Activated CD8-positive, alpha-beta T cell treated with anti-CD3 and anti-CD28 coated beads for 36 hours (primary cell): ENCODE measurements around the gene ORC6. TPM values are rescaled to one million over a fixed set of nuclear protein-coding genes. Genes with fewer than 3 reads are reported as not detected.

Experiments used
- ATAC-seq: fragments of 200-7000 bp; cut with Tn5 transposase; one replicate; pipeline ENCODE4 v1.10.0; 2021; ENCODE audit warnings: mild to moderate bottlenecking, moderate library complexity
- CTCF ChIA-PET: fragments of 350-600 bp; sonication (Branson Sonifier 250); formaldehyde crosslinking; loops from one replicate; lab custom pipeline; 2021; ENCODE audit warnings: antibody characterized with exemption; lab: Charles Lee
- POLR2A ChIA-PET: fragments of 350-600 bp; sonication (Branson Sonifier 250); formaldehyde crosslinking; loops from one replicate; lab custom pipeline; 2021; ENCODE audit warnings: antibody characterized with exemption; lab: Charles Lee
- DNase-seq: peaks from one replicate; pipeline ENCODE4 v3.0.0-alpha.2; 2020
- H3K27ac Mint-ChIP-seq: one replicate; pipeline ENCODE4 v1.8.0; 2021; ENCODE audit warnings: mild to moderate bottlenecking, mixed read lengths
- H3K27me3 Mint-ChIP-seq: one replicate; pipeline ENCODE4 v1.8.0; 2021; ENCODE audit warnings: mixed read lengths
- H3K36me3 Mint-ChIP-seq: one replicate; pipeline ENCODE4 v1.8.0; 2021; ENCODE audit warnings: low read depth, mixed read lengths
- H3K4me1 Mint-ChIP-seq: one replicate; pipeline ENCODE4 v1.8.0; 2021; ENCODE audit warnings: low read depth, mixed read lengths
- H3K4me3 Mint-ChIP-seq: one replicate; pipeline ENCODE4 v1.8.0; 2021; ENCODE audit warnings: mild to moderate bottlenecking, moderate library complexity, mixed read lengths
- H3K9me3 Mint-ChIP-seq: one replicate; pipeline ENCODE4 v1.8.0; 2021; ENCODE audit warnings: mixed read lengths
- intact Hi-C: fragments of 100-400 bp; cut with micrococcal nuclease; formaldehyde crosslinking; loops from one replicate; pipeline ENCODE4 v1.10.0; 2022
- total RNA-seq, 2 experiments: library from RNA; stranded (reverse); gene quantifications; one replicate each; pipeline ENCODE4 v1.2.3, GENCODE V29; 2021
- TF ChIP-seq, protein P1 (sequence below): fragments of 200-600 bp; IDR thresholded peaks from one replicate; pipeline ENCODE4 v1.8.0; 2022; ENCODE audit warnings: antibody characterized with exemption, mild to moderate bottlenecking

ORC6 gene
- total RNA-seq, 2 experiments from 2014 or later = 49.2 to 51.6 TPM

GRCh38 chr16:46732561-46732960, 43.1 kb downstream of the ORC6 start:
- intact Hi-C loops = no loop called here
- POLR2A ChIA-PET = no interaction called here
- TF ChIP-seq, protein P1, sequence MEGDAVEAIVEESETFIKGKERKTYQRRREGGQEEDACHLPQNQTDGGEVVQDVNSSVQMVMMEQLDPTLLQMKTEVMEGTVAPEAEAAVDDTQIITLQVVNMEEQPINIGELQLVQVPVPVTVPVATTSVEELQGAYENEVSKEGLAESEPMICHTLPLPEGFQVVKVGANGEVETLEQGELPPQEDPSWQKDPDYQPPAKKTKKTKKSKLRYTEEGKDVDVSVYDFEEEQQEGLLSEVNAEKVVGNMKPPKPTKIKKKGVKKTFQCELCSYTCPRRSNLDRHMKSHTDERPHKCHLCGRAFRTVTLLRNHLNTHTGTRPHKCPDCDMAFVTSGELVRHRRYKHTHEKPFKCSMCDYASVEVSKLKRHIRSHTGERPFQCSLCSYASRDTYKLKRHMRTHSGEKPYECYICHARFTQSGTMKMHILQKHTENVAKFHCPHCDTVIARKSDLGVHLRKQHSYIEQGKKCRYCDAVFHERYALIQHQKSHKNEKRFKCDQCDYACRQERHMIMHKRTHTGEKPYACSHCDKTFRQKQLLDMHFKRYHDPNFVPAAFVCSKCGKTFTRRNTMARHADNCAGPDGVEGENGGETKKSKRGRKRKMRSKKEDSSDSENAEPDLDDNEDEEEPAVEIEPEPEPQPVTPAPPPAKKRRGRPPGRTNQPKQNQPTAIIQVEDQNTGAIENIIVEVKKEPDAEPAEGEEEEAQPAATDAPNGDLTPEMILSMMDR = no peak
- Mint-ChIP-seq H3K4me3 (no peak overlapping the region), H3K27me3 (no peaks in the 10 kb centered on the region), H3K9me3 (no peaks in the 10 kb centered on the region), H3K4me1 (no peaks in the 10 kb centered on the region), H3K36me3 (no peaks in the 10 kb centered on the region), H3K27ac (no peak overlapping the region)
- DNase-seq = no peak
- CTCF ChIA-PET = no interaction called here
- ATAC-seq = no peak

DNA sequence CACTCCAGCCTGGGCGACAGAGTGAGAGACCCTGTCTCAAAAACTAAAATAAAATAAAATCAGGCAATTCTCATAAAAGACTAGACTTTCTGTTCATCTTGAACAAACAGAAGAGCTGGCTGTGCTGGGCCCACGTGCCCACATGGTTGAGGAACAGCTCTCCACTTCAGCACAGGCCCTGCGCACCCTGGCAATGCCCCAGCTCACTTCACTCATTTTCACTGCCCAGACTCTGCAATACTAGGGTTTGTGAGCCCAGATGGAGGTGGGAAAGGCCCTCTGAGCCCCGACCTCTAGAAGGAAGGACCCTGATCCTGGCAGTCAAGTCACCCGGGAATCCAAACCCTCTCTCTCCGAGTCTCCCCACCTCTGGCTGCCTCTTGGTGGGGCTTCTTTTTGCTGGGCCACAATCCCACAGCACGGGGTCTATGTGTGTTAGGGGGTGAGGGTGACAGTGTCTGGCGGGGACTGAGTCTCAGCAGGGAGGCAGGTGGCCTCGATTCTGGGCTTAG, 43.9 kb downstream of the ORC6 start:
- no peak for ATAC-seq
- H3K27ac Mint-ChIP-seq = no peak overlapping the region
- POLR2A ChIA-PET = no interaction called here

GRCh38 chr16:46736695-46737094, 47.2 kb downstream of the ORC6 start:
- CTCF ChIA-PET = no interaction called here
- H3K4me3 Mint-ChIP-seq = no peak overlapping the region
- POLR2A ChIA-PET = no interaction called here
- no peak for ATAC-seq
- intact Hi-C loops = no loop called here
- no peaks in the 10 kb centered on the region for H3K4me1 Mint-ChIP-seq
- H3K9me3 Mint-ChIP-seq = no peaks in the 10 kb centered on the region
- TF ChIP-seq, protein P1 = no peak
- DNase-seq = no peak
- no peak overlapping the region for H3K27ac Mint-ChIP-seq
- no peaks in the 10 kb centered on the region for H3K36me3 Mint-ChIP-seq
- no peaks in the 10 kb centered on the region for H3K27me3 Mint-ChIP-seq

More for the DNA sequence above, 43.9 kb downstream of the ORC6 start:
- CTCF ChIA-PET = no interaction called here
- intact Hi-C loops = no loop called here
- no peaks in the 10 kb centered on the region for H3K9me3 Mint-ChIP-seq
- DNase-seq = no peak
- no peak overlapping the region for H3K4me3 Mint-ChIP-seq
- TF ChIP-seq, protein P1 = no peak
- H3K4me1 Mint-ChIP-seq = no peaks in the 10 kb centered on the region
- H3K27me3 Mint-ChIP-seq = no peaks in the 10 kb centered on the region
- H3K36me3 Mint-ChIP-seq = no peaks in the 10 kb centered on the region

GRCh38 chr16:46737621-46738214, 48.3 kb downstream of the ORC6 start:
- Mint-ChIP-seq H3K36me3 (no peaks in the 10 kb centered on the region), H3K4me1 (no peaks in the 10 kb centered on the region), H3K27ac (no peak overlapping the region), H3K9me3 (no peaks in the 10 kb centered on the region), H3K27me3 (no peaks in the 10 kb centered on the region), H3K4me3 (no peak overlapping the region)
- intact Hi-C loops = no loop called here
- ChIA-PET CTCF (no interaction called here), POLR2A (no interaction called here)
- ATAC-seq = no peak
- no peak for DNase-seq
- TF ChIP-seq, protein P1 = no peak

DNA sequence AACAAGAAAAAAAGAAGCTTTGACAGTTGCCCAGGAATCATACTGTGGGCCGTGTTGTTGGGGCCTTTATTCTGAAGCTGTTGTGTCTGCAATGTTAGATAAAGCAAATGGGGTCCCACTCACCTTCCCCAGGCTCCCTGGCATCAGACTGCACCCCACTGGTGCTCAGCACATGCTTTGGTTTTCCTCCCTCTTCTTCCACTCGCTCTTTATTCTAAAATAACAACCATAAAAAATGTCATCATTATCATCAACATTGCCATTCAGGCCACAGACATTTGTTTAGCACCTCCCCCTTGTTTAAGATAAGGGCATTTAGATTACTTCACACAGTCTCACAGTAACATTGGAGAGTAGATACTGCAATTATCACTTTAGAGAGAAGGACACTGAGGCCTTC, 50.5 kb downstream of the ORC6 start:
- CTCF ChIA-PET = no interaction called here
- Mint-ChIP-seq H3K4me3 (no peak overlapping the region), H3K27me3 (no peaks in the 10 kb centered on the region), H3K9me3 (no peaks in the 10 kb centered on the region), H3K27ac (no peak overlapping the region), H3K36me3 (no peaks in the 10 kb centered on the region), H3K4me1 (peaks cover 4% of the 10 kb centered on the region)
- DNase-seq = no peak
- POLR2A ChIA-PET = no interaction called here
- TF ChIP-seq, protein P1 = no peak
- no peak for ATAC-seq
- intact Hi-C loops = no loop called here
